ENCODE results near the gene MIA2.

DNA sequence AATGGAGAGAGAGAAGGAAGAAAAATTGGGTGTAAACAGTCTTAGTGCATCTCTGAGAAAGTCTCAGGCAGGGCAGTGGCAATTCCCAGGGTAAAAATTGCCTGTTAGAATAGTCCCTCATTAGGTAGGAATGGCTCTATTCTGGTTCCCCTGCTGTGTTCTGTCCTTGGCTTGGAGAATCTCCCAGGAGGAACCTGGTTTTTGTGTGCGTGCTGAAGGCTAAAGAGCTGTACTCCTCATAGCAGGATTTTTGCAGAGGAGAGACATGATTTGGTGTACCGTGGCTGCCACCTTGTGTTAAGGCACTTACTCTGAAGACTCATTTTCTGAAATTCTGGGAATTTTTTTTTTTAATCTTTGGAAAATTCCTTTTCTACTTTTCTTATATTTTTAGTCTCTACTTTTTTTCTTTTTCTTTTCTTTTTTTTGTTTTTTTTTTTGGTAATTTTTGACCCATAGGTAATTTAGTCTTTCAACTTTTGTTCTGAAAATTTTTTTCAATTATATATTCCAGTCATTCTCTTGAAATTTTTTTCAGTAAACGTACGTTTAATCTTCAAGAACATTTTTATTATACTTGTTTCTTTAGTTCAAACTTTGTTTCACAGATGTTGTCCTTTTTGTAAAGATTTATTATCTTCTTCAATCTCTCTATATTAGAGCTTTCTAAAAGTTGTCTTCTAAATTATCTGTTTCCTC, 134.7 kb downstream of the MIA2 start:
- TF ChIP-seq GATA3 (IDR thresholded peaks at IDR 0.05; ENCODE audit: low read depth, low read length) (no peak), GATA2 (IDR thresholded peaks at IDR 0.05; ENCODE audit: low read depth, low read length) (no peak)
